ENCODE measurements around the gene PTOV1.

Gene PTOV1

DNA sequence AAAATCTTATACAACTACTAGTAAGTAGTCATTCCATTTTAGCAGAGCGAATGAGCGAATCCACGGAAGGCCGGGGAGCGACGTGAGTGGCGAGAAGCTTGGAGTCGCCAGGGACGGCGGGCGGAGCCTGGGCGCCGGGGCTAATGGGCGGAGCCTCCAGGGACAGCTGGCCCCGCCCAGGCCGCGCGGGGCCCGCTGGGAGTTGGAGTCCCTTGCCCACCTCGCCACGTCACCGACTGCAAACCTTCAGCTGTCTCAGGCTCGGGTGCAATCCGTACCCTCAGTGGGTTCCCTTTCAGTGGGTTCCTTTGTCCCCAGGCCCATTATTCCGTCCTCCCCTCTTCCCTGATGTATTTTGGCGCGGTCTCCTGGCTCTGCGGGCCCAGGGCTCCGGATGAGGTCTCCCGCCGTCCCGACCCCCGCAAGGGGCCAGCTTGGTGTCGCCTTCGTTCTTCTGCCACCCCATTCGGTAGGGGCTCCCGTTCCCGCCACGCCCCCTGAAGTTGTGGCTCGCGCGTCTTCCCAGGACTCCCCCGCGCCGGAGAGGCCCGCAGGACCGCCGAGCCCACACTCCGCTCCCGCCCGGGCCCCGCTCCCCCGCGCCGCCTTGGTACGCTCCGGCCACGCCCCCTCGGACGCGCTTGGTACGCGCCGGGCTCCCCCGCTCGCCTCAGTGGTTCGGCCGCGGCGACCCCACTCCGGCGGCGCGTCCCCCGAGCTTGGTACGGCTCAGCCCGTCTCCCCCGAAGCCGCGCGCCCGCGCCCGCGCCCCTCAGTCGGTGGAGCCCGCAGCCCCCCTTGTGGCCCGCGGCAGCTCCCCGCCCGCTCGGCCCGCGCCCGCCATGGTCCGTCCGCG is at the start of gene PTOV1:
Gene PTOV1 (plus strand): TSS at position 673 of the 856 bp plus-strand sequence.
- peak; percentile 83 for DNase-seq

DNA sequence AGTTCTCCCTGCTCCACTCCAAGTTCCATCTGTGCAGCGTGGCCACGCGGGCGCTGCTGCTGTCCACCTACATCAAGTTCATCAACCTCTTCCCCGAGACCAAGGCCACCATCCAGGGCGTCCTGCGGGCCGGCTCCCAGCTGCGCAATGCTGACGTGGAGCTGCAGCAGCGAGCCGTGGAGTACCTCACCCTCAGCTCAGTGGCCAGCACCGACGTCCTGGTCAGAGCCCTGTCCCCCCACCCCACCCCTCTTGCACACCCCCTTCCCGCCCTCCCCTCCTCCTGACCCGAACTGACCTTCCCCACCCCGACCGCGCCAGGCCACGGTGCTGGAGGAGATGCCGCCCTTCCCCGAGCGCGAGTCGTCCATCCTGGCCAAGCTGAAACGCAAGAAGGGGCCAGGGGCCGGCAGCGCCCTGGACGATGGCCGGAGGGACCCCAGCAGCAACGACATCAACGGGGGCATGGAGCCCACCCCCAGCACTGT is 49.5 kb upstream of the PTOV1 start:
- DNase-seq: no peak

DNA sequence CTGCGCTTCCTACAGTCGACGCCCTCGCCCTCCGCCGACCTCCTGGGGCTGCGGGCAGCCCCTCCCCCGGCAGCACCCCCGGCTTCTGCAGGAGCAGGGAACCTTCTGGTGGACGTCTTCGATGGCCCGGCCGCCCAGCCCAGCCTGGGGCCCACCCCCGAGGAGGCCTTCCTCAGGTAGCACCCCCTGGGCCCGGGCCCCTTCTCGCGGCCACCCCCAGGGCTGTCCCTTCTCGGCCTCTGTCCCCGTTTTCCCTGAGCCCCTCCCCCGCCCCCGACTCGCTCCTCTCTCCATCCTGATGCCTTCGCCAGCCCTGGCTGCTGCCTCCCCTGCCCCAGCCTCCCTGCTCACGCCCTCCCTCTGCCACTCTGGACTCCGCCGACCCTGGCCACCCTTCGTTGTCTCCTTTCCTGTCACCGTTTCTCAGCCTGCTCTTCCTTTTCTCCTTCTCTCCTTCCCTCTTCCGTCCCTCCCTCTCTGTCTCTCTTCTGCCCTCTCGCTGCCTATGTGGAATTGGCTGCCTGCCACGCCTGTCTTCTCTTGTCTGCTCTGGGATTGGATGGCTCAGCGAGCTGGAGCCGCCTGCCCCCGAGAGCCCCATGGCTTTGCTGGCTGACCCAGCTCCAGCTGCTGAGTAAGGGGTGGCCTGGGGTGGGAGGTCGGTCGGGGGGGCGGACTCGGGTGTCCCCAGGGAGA is 48.8 kb upstream of the PTOV1 start:
- peak; percentile 87 for DNase-seq

DNA sequence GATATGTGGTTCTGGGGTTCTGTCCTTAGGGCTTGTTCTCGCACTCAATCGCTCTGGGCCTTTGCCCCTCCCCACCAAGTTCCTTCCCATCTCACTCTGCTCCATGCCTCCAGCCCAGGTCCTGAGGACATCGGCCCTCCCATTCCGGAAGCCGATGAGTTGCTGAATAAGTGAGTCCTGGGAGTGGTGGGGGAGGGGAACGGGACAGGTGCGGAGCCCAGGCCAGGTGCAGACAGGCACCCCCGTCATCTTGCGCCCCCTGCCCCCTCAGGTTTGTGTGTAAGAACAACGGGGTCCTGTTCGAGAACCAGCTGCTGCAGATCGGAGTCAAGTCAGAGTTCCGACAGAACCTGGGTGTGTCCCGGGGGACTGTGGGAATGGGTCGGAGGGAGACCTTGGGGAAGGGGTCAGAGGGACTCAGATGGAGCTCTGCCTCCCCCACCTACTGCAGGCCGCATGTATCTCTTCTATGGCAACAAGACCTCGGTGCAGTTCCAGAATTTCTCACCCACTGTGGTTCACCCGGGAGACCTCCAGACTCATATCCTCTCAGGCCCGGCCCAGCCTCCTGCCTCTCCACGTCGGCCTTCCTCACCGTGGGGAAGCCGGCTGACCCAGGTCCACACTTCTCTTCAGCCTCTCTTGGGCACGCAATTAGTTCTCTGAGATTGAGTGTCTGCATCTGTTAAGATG is 48.0 kb upstream of the PTOV1 start:
- peak; percentile 30 for DNase-seq

DNA sequence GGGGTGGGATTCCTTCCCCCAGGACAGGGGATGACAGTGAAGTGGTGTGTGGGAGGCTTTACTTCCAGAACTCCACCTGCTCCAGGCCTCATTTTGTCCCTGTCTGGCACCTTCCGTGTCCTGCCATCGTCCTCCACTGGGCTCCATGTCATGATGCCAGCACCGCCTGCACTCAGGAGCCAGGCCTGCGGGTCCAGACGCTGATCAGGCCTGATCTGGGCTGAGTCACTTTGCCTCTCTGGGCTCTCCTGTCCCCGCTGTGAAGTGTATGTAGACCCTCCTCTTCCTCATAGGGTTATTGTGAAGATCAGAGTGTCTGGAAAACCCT is 47.5 kb upstream of the PTOV1 start:
- no peak for DNase-seq

DNA sequence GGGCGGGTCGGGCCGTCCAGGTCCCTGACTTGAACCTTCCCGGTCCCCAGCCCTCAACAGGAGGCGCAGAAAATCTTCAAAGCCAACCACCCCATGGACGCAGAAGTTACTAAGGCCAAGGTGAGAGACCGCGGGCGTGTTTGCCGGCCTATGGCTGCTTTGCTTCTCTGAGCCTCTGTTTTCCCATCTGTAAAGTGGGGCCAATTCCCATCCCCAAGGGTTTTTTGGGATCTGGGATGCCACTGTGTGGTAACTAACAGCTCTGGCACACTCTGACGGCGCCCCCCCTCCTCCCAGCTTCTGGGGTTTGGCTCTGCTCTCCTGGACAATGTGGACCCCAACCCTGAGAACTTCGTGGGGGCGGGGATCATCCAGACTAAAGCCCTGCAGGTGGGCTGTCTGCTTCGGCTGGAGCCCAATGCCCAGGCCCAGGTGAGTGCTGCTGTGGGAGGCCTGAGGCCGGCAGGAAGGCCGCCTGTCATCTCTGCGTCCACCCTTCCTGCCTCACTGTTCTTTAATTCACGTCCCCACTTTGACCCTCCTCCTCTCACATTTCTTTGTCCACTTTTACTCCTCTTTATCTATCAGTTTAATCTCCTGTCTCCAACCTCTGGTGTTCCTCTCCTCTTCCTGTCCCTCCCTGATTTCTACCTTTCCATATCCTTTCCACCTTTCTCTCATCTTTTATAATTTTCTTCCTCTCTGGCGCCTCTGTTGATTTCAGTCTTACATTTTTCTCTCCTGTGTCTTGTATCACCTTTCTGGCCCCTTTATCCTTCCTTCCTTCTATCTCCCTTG is 44.9 kb upstream of the PTOV1 start:
- no peak for DNase-seq

DNA sequence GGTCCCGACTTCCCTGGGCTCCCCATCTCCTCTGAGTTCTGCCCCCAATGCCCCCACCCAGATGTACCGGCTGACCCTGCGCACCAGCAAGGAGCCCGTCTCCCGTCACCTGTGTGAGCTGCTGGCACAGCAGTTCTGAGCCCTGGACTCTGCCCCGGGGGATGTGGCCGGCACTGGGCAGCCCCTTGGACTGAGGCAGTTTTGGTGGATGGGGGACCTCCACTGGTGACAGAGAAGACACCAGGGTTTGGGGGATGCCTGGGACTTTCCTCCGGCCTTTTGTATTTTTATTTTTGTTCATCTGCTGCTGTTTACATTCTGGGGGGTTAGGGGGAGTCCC is 44.4 kb upstream of the PTOV1 start:
- no peak for DNase-seq

DNA sequence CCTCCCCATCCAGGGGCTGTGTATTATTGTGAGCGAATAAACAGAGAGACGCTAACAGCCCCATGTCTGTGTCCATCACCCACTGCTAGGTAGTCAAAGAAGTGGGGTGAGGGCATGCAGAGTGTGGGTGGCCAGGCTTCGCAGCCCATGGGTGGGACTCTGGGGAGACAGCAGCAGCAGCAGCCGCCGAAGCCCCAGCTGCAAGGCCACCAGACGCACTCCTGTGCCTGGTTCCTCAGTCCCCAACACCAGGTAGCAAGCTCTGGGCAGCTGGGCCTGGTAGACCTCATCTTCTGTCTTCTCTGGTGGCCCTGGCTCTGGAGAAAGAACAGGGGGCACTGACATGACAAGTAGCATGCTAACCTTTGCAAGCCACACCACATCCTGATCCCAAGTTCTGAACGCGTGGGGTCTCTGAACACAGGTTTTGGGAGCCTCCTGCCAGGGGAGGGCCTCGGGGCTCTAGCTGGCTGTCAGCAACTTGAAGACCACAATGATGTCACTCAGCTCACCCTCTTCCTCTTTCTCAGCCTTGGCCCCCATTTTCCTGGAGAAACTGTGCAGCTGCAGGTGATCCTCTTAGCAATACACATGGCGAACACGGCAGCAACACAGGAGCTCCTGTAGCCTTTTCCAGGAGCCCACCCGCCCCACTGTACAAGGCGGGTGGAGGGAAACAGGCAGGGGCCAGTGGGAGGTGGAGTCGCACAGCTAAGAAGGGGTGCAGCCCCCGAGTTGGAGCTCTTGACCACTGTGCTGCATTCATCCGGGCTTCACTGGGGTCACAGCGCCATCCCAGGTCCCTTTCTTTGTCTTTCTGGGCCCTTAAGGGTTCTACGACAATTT is 43.7 kb upstream of the PTOV1 start:
- DNase-seq: no peak

DNA sequence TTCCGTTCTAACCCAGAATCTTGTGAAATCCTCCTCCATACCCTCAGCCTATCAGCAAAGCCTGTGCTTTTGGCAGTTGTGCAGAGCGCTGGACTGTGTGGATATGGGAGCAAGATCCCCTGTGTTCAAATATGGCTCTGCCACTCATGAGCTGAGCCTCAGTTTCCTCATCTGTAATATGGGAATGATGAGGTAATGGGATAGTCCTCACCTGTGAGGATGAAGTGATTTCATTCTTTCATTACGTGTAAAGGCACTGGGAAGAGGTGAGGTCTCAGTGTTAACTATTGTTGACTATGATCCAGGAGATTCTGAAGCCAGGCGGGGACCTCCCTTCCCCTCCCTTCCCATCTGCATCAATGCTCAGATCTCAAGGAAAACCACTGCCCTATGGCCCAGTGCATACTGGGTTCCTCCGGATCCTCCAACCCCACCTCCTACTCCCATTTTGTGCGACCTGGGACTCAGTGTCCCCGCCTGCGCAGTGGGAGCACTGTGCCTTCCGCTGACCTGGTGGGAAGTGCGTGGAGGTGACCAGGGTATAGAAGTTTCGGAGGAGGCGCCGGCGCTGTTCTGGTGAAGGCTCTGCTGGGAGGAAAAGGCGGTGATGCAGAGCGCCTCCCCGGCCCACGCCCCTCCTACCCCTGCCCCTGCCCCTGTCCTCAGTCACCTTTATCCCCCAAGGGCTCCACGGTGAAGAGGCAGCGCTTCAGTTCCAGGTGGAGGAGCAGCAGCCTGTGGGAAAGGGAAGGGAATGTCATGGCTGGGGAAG is 42.9 kb upstream of the PTOV1 start:
- no peak for DNase-seq

DNA sequence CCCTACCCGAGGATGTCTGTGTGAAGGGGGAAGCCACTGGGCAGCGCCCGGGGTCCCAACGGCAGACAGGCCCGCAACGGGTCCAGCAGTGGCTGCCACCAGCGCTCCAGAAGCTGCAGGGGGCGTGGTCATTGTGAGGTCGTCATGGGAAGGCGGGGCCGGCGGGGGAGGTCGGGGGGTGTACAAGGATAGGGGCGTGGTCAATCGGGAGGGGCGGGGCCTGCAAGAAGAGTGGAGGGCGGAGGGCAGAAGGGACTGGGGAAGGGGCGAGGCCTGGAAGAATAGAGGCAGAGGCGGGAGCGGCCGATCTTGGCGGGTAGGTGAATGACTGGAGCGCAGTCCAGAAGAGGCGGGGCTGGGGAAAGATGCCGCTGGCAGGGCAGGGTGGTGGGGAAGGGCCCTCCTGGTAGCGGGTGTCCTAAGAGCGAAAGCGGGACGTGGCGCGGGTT is 42.2 kb upstream of the PTOV1 start:
- DNase-seq: peak; percentile 87

DNA sequence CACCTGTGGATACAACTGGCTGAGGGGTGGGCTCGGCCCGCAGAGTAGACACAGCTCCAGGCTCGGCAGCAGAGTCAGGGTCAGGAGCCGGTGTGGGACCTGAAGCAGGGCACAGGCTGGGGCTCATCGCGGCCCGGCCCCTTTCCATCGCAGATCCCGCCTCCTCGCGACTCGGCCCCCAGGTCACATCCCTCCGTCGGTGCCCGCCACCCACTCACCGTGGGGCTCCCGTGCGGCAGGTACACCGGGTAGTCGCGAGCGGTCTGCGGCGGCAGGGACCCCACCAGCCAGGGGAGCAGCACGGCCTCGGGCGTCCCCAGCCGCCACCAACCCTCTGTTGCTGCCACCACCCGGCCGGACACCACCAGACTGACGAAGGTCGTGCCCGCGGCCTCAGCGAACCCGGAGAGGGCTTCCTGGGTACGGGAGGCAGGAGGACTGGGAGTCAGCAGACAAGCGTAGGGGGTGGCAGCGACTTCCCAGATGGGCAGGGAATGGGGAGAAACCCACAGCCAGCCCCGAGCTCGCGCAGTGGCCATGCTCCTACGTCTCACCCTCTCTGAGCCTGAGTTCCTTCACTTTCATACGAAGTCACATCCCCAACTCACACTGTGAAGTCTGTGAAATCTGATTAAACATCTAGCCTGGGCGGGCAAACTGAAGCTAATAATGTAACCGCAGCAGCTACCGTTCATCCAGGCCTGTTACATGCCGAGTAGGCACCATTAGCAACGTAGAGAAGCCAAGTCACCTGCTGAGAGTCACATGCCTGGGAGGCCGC is 41.6 kb upstream of the PTOV1 start:
- DNase-seq: no peak

DNA sequence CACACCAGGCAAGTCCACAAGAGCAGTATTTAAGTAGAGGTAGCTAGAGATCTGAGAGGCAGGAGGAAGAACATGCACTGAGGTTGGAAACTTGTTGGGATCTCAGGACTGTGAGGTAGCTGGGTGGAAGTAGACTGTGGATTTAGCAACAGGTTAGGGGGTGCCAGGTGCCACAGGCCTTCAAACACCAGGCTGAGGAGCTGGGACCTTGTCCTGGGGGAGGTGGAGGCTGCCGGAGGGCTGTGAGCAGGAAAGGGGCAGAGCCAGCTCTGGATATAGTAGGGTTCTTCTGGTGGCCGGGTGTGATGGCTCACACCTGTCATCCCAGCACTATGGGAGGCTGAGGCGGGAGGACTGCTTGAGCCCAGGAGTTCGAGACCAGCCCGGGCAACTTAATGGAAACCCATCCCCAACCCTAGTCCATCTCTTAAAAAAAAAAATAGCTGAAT is 41.0 kb upstream of the PTOV1 start:
- no peak for DNase-seq

DNA sequence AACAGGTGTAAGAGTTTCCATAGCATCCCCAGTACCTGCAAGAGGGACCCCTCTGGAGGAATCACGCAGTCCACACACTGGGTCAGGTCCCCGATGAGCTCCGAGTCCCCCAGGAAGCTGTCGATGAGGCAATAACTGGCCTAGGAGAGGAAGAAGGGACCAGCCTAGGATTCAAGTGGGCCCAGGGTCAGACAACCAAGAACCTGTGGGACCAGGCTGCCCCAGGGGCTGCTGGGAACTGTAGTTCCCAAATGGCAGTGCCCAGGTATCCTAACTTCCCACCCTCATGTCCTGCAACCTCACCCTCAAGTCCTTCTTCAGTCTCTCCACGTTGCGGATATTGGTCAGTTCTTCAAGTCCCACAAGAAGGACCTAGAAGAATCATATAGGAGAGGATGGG is 39.6 kb upstream of the PTOV1 start:
- no peak for DNase-seq

DNA sequence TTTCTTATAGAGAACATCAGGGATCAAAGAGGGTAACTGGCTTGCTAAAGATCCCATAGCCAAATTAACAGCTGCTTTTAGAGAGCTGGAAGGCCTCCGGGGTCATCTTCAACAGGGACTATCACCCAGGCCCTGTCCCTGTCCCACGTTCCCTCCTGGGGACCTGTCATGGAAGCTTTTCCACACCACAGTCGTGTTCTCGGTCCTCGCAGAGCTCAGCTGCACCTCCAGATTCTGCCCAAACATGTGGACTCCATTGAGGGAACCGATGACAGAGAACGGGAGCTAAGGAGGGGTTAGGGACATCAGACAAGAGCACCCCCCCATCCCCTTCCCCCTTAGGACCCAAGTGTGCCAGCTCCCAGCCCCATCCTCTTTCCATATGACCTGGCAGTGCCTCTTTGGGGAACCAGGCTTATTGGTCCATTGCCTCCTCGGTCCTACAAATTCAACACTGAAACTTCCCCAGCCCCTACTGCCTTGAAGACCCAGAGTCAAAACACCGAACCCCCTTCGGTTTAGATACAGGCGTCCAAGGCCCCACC is 38.4 kb upstream of the PTOV1 start:
- DNase-seq: no peak

DNA sequence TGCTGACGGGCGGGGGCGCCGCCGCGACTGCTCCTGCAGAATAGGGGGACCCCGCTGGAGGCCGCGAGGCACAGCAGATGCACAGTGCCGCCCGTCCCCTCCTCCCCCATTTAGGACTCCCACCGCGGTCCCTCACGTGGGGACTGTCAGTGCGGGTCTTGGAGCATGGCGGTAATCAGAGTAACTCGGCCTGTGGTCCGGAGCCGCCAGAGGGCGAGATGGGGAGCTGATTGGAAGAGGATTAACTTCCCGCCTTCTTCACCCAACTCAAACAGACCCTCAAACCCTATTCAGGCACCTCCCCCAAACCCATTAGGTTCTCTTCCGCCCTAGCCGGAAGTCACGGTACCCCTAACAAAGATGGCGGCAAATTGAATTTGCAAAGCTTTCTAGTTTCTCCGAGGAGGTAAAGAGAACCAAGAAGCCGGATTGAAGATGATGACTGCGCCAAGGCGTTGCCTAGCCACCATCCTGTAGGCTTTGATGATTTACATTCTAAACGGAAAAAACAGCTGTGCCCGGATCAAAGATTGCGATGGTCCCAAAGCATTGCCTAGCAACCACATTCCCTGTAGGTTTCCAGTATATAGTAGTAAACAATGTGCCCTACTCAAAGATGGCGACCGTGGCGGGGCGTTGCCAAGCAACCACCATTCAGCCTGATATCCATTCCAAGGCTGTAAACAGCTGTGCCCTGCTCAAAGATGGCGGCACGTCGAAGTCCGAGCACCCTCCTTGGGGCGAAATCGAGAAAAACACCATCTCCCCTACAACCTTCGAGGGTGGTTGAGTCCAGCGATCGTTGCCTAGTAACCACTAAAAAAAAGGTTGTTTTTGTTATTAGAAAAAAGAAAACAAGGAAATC is 37.7 kb upstream of the PTOV1 start, which contains the start of gene FUZ:
Gene FUZ (minus strand): TSS at position 296 of the 865 bp plus-strand sequence. CDS start 186 bp downstream, at position 110.
- DNase-seq: peak; percentile 95

DNA sequence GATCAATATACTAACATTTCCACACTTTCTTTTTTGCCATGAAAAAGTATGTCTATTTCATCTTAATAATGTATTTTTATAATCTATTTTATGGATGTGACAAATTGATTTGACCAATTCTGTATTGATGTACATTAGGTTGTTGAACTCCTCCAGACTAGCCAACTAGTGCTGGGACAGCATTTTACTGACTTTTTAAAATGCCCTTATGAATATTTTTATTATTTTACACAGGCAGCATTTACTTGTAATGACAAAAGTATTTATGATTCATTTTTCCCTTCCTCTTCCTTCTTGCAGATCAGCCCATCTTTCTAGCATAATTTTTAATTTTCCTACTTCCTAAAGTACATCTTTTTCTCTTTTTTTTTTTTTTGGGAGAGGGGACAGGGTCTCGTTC is 36.9 kb upstream of the PTOV1 start:
- no peak for DNase-seq

DNA sequence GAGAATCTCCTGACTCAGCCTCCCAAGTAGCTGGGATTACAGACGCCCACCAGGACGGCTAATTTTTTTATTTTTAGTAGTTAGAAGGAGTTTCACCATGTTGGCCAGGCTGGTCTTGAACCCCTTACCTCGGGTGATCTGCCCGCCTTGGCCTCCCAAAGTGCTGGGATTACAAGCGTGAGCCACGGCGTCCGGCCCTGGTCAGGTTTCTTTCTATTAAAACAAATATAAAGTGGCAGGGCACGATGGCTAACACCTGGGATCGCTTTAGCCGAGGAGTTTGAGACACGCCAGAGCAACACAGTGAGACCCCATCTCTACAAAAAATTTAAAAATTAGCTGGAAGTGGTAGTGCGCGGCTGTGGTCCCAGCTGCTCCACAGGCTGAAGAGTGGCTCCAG is 34.4 kb upstream of the PTOV1 start:
- DNase-seq: no peak

DNA sequence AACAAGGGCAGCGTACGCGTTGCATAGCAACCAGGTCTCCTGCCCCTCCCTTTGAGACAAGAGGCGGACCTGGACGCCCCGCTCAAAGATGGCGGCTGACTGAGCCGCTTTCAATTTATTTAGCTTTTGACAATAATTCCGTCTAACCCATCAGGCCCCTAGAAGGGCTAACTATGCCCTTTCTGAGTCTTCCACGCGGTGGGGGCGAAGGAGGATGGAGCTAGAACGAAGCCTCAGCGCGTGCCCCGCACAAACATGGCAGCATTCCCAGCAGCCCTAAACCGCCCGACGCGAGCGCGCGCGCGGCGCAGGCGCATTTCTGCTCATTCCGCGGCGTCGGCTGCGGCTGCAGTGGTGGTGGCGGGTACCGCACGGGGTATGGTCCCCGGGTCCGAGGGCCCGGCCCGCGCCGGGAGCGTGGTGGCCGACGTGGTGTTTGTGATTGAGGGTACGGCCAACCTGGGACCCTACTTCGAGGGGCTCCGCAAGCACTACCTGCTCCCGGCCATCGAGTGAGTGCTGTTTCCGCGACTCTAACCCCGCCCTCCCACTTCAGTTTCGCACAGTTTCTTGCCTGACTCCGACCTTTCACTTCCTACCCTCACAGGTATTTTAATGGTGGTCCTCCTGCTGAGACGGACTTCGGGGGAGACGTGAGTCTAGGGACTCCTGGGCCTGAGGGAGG is 32.9 kb upstream of the PTOV1 start, which contains the start of gene MED25:
Gene MED25 (plus strand): TSS at position 326 of the 685 bp plus-strand sequence. CDS start 53 bp downstream, at position 379.
- DNase-seq: peak; percentile 72
